Measurements from ENCODE around the gene COL5A1. TPM values are rescaled to one million over a fixed set of nuclear protein-coding genes. Genes with fewer than 3 reads are reported as not detected.

COL5A1 gene
- total RNA-seq, 1 donor from 2014 or later = 99.6 TPM

DNA sequence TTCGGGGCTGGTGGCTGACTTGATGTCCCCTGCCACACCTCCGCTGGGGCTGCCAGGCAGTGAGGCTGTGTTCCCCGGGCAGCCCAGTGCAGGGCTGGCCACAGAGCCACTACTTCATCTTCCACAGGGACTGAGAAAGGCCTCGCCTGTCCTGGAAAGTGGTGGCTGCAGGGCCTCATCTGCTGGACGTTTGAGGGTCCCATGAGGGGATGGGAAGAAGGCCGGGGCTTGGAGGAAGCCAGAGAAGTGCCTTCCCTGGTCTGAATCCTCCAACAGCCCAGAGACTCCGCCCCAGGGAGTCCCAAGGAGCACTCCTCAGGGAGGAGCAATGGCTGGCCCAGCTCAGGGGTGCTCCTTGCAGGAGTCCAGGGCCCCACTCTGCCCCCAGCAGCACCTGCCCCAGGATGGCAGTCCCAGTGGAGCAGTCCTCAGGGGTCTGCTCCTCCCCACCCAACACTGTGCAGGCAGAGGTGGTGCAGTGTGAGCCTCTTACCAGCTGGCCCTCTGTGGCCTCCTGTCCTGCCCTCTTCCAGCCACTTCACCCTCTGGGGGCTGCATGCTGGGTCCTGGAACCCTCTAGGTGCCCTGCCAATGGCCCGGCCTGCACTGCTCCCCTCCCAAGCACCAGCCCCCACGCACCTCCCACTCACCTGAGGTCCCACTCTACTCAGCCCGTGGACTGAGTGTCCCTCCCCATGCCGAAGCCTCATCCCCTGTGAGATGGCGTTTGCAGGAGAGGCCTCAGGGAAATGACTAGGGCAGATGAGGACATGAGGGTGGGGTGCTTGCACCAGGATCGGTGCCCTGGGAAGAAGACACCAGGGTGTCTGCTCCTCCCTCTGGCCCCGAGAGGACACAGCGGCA is 47.3 kb upstream of the COL5A1 start:
- no peaks in the 10 kb centered on the region for H3K36me3 ChIP-seq
- intact Hi-C loops (cut with DNase I) = no loop called here
- DNase-seq (ENCODE audit: low spot score in 2 of 2) = peak in 1 of 2 donors; percentile 54
- H3K27me3 ChIP-seq = no peaks in the 10 kb centered on the region
- no peaks in the 10 kb centered on the region for H3K4me1 ChIP-seq
- no peak overlapping the region for H3K27ac ChIP-seq
- H3K9me3 ChIP-seq = no peaks in the 10 kb centered on the region
- no peak overlapping the region for H3K4me3 ChIP-seq
- TF ChIP-seq, protein P1, sequence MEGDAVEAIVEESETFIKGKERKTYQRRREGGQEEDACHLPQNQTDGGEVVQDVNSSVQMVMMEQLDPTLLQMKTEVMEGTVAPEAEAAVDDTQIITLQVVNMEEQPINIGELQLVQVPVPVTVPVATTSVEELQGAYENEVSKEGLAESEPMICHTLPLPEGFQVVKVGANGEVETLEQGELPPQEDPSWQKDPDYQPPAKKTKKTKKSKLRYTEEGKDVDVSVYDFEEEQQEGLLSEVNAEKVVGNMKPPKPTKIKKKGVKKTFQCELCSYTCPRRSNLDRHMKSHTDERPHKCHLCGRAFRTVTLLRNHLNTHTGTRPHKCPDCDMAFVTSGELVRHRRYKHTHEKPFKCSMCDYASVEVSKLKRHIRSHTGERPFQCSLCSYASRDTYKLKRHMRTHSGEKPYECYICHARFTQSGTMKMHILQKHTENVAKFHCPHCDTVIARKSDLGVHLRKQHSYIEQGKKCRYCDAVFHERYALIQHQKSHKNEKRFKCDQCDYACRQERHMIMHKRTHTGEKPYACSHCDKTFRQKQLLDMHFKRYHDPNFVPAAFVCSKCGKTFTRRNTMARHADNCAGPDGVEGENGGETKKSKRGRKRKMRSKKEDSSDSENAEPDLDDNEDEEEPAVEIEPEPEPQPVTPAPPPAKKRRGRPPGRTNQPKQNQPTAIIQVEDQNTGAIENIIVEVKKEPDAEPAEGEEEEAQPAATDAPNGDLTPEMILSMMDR (IDR thresholded peaks at IDR 0.05) = no peak

DNA sequence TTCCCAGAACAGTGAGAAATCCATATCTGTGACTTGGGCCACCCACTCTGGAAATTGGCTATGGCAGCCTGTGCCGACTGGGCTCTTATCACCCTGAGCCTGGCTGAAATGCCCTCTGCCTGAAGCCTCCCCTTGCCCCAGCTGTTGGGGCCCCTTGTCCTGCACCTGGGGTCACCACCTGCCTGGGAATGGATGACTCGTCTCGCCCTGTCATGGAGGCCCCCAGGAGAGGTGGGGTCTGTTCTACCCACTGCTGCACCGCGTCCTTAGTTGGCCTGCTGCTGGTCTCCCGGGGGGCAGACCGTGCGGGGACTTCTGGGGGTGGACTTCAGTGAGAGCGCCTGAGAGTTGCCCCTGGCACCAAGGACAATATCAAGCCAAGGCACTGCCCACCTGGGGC is 46.6 kb upstream of the COL5A1 start:
- TF ChIP-seq, protein P1 (IDR thresholded peaks at IDR 0.05) = no peak
- peak in 1 of 2 donors; percentile 48 for DNase-seq (ENCODE audit: low spot score in 2 of 2)

DNA sequence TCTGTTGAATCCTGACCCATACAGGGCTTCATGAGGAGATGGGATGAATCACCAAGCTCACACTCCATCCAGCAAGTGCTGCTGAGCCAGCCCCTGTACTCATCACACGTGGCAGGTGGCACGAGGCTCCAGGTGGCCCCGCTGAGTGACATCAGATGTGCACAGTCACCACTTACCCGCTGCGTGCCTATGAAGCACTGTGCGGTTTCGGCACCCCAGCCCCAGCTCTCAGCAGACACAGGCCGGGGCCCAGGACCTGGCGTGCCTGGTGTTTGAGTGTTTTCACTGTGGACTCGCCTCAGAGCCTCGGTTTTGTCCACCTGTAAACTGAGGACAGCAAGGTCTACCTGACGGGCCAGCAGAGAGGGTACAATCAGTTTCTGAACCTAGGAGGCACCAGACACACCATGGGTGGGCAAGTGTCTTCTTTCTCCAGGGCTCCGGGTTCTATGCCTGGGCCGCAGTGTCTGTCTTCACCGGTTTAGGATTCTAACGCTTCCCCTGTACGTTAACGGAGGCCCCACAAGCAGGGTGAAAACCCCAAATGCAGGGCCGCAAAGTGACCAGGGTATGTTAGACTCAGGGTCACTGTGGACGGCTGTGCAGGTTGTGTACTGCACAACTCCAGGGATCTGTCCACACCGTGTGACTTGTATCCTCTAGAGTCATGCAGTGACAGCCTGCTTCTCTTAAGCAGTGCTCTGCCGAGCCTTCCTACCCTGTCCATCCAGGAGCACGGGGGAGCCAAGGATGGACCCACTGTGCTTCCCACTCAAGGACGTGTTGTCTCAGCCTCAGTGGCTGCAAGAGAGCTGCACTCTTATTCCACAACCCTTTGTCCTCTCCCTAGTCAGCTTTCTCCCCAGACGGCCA is 44.3 kb upstream of the COL5A1 start:
- no peak overlapping the region for H3K4me3 ChIP-seq
- H3K9me3 ChIP-seq = no peaks in the 10 kb centered on the region
- intact Hi-C loops (cut with DNase I) = no loop called here
- no peak overlapping the region for H3K27ac ChIP-seq
- no peaks in the 10 kb centered on the region for H3K27me3 ChIP-seq
- DNase-seq (ENCODE audit: low spot score in 2 of 2) = peak in 1 of 2 donors; percentile 51
- TF ChIP-seq, protein P1 (IDR thresholded peaks at IDR 0.05) = no peak
- no peaks in the 10 kb centered on the region for H3K4me1 ChIP-seq
- H3K36me3 ChIP-seq = no peaks in the 10 kb centered on the region

More for the DNA sequence above, 46.6 kb upstream of the COL5A1 start:
- Histone ChIP-seq H3K4me3 (no peak overlapping the region), H3K27ac (no peak overlapping the region), H3K27me3 (no peaks in the 10 kb centered on the region), H3K9me3 (no peaks in the 10 kb centered on the region), H3K36me3 (no peaks in the 10 kb centered on the region), H3K4me1 (no peaks in the 10 kb centered on the region)
- intact Hi-C loops (cut with DNase I) = no loop called here

DNA sequence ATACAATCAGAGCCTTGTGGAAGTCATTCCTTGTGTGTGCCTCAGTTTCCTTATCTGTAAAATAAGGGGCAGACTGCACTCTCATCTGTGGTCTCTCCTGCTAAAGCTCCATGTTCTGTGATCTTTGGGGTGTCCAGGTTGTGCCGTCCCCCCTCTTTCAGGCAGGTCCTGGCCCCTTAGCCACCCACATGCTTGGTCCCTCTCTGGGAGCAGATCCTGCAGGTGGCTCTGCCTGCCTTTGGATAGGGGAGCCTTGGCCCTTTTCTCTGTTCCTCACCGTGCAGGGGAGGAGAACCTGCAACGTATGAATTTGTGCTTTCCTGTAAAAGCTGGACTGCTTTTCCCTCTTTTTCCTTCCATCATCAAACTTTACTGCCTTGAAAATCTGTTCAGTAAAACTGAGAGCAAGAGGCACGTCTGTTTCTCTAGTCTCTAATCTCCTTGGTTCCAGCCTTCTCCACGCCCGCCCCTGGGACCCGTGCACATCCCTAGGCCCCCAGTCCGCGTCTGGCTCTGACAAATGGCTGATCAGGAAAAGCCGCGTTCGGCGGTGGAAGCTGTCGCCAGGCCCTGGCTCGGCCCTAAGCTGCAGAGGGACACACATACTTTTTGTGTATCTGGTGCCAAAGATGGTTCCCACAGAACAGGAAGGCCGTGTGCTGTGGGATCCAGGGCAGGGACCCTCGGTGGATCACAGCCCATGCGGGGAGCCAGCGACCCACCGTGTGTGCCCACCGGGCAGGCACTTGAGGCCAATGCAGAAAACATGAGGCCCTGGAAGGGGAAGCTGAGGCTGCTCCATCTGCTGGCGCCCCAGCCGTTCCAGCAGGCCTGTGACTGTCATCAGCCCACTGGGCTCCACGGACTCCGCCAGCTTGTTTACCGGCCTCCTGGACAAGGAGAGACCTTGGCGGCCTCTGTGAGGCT is 43.4 kb upstream of the COL5A1 start:
- intact Hi-C loops (cut with DNase I) = no loop called here
- TF ChIP-seq, protein P1 (IDR thresholded peaks at IDR 0.05) = no peak
- no peaks in the 10 kb centered on the region for H3K27me3 ChIP-seq
- peak in 1 of 2 donors; percentile 64 for DNase-seq (ENCODE audit: low spot score in 2 of 2)
- H3K27ac ChIP-seq = no peak overlapping the region
- no peaks in the 10 kb centered on the region for H3K9me3 ChIP-seq
- H3K36me3 ChIP-seq = no peaks in the 10 kb centered on the region
- H3K4me1 ChIP-seq = peaks cover 2 to 4% of the 10 kb centered on the region in 2 donors
- no peak overlapping the region for H3K4me3 ChIP-seq

DNA sequence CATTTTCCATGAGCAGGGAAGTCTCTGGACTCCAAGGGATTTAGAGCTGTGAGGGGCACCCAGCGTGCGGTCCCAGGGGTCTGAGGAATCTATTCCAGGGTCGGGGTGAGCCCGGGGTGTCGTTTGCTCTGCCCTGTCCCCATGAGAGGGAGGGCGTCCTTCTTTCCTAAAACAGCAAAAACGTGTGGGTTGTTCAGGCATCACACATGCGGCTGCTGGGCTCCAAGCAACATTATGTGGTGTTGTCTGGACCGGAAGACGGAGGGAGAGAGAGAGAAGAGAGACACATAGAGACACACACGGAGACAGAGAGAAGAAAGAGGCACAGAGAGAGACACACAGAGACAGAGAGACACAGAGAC is 42.7 kb upstream of the COL5A1 start:
- Histone ChIP-seq H3K27me3 (no peaks in the 10 kb centered on the region), H3K9me3 (no peaks in the 10 kb centered on the region), H3K4me1 (peaks cover 2 to 4% of the 10 kb centered on the region in 2 donors), H3K36me3 (no peaks in the 10 kb centered on the region), H3K27ac (no peak overlapping the region), H3K4me3 (no peak overlapping the region)
- DNase-seq (ENCODE audit: low spot score in 2 of 2) = no peak
- TF ChIP-seq, protein P1 (IDR thresholded peaks at IDR 0.05) = no peak
- intact Hi-C loops (cut with DNase I) = no loop called here
